OCI-LY1 (cell line): Measurements from ENCODE around the gene CR1.

ENCODE experiments used
- CTCF ChIP-seq: fragments of 200-600 bp; sonication (generic), shearing (Covaris generic); IDR thresholded peaks from 2 replicates; pipeline ENCODE4 v1.5.1; 2017; ENCODE audit warnings: mild to moderate bottlenecking, antibody characterized with exemption, low read length, moderate library complexity, mixed read lengths
- EZH2 ChIP-seq: fragments of 200-600 bp; sonication (generic), shearing (Covaris generic); IDR thresholded peaks from 2 replicates; pipeline ENCODE4 v1.8.0; 2017; ENCODE audit warnings: borderline replicate concordance, mixed run types, mild to moderate bottlenecking, antibody characterized with exemption, low read length, moderate library complexity, mixed read lengths

- no peak for TF ChIP-seq CTCF
- no peak for TF ChIP-seq EZH2
Observed at GRCh38 chr1:207495801-207496792, at the start of gene CR1.
